Prostate gland (tissue), 2 donors: Measurements from ENCODE around the gene FBXL16.

ENCODE experiments used
- CTCF ChIP-seq, 4 experiments: fragments of 200-600 bp in 2 of 4; fragments of 450-650 bp in 2 of 4; sonication (generic) in 2 of 4; IDR thresholded peaks; 1 replicate in 3 of 4; 2 replicates in 1 of 4; pipeline ENCODE4 v1.5.1; 2016 to 2019; ENCODE audit warnings: antibody characterized with exemption in 4 of 4, mild to moderate bottlenecking in 2 of 4, moderate library complexity in 2 of 4
- POLR2A ChIP-seq: fragments of 450-650 bp; IDR thresholded peaks from one replicate; pipeline ENCODE4 v1.6.1; 2016; ENCODE audit warnings: antibody characterized with exemption, mild to moderate bottlenecking

GRCh38 chr16:648781-649589 lies 56.6 kb downstream of the FBXL16 start, which contains the start of gene WDR90:
- TF ChIP-seq CTCF (IDR thresholded peaks at IDR 0.05), result peak in 1 of 4 experiments; percentile 28
- TF ChIP-seq POLR2A, result peak; percentile 43
